ENCODE results near the gene FIBCD1. TPM values are rescaled to one million over a fixed set of nuclear protein-coding genes. Genes with fewer than 3 reads are reported as not detected.

The FIBCD1 gene
- total and polyA plus RNA-seq, 2 experiments from 2014 or later: 20.2 to 23.7 TPM

DNA sequence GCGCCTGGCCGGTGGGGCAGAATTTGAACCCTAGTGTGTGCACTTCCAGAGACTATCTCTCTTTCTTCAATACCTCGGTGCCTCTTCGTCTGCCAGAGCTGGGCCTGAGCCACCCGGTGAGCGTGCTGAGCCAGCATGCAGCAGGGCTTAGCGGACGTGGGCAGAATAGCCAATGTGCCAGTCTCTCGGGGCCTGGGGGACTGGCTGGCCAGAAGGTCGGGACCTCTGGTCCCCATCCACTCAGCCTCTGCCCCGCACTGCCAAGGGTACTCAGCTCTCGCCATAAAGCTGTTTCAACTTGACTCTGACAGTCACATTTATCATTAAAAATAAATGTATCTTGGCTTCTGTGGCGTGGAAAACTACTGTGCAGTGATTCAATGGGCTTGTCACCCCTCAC, 4.2 kb upstream of the FIBCD1 start:
- Histone ChIP-seq H4K20me1 (ENCODE audit: insufficient read depth) (no peaks in the 10 kb centered on the region), H3K9me3 (ENCODE audit: low read depth) (no peaks in the 10 kb centered on the region), H3K27me3 (replicated peaks; ENCODE audit: insufficient read depth) (peaks cover 13% of the 10 kb centered on the region), H3F3A (ENCODE audit: insufficient read depth) (no peaks in the 10 kb centered on the region), H3K4me3 (no peak overlapping the region), H3K27ac (no peak overlapping the region), H3K4me2 (ENCODE audit: unreplicated experiment) (no peak overlapping the region), H2AFZ (no peak overlapping the region), H3K36me3 (ENCODE audit: low read depth) (no peaks in the 10 kb centered on the region), H3K4me1 (ENCODE audit: insufficient read depth) (0 out of 2 replicates have a peak, but pooled peaks cover 3% of the 10 kb centered on the region), H3K9ac (no peak overlapping the region), H3K79me2 (ENCODE audit: insufficient read depth) (no peaks in the 10 kb centered on the region), H3K9me2 (ENCODE audit: insufficient read depth) (no peaks in the 10 kb centered on the region)
- TF ChIP-seq EZH2 (IDR thresholded peaks at IDR 0.05; ENCODE audit: insufficient read depth, poor library complexity, severe bottlenecking) (no peak), EZH2phosphoT487 (IDR thresholded peaks at IDR 0.05; ENCODE audit: insufficient read depth, low read depth) (no peak)
- DNase-seq: no peak
- in situ Hi-C loops (cut with MboI): no loop called here
- 54 to 60% methylated on average over 13 of the region's 13 CpGs for WGBS, 2 experiments (ENCODE audit: low coverage in 1 of 2, low lambda C conversion rate in 2 of 2, missing lambda C conversion rate in 2 of 2)

DNA sequence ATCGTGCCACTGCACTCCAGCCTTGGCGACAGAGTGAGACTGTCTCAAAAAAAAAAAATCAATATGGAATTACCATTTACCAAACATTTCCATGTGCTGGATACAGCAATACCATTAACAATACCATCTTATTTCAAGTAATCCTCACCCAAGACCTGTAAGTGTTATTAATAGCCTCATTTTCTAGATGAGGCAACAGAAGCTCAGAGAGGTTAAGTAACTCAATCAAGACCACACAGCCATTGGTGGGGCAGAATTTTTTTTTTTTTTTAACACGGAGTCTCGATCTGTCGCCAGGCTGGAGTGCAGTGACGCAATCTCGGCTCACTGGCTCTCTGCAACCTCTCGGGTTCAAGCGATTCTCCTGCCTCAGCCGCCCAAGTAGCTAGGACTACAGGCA, 3.6 kb upstream of the FIBCD1 start:
- Histone ChIP-seq H3K27me3 (replicated peaks; ENCODE audit: insufficient read depth) (peaks cover 13% of the 10 kb centered on the region), H3K36me3 (ENCODE audit: low read depth) (no peaks in the 10 kb centered on the region), H3K9me2 (ENCODE audit: insufficient read depth) (no peaks in the 10 kb centered on the region), H3K4me3 (no peak overlapping the region), H3K79me2 (ENCODE audit: insufficient read depth) (no peaks in the 10 kb centered on the region), H2AFZ (no peak overlapping the region), H3K4me1 (ENCODE audit: insufficient read depth) (0 out of 2 replicates have a peak, but pooled peaks cover 3% of the 10 kb centered on the region), H4K20me1 (ENCODE audit: insufficient read depth) (no peaks in the 10 kb centered on the region), H3F3A (ENCODE audit: insufficient read depth) (no peaks in the 10 kb centered on the region), H3K27ac (no peak overlapping the region), H3K9ac (no peak overlapping the region), H3K4me2 (ENCODE audit: unreplicated experiment) (no peak overlapping the region), H3K9me3 (ENCODE audit: low read depth) (no peaks in the 10 kb centered on the region)
- no peak for DNase-seq
- no peak for TF ChIP-seq EZH2phosphoT487 (IDR thresholded peaks at IDR 0.05; ENCODE audit: insufficient read depth, low read depth)
- TF ChIP-seq EZH2 (IDR thresholded peaks at IDR 0.05; ENCODE audit: insufficient read depth, poor library complexity, severe bottlenecking): no peak
- 53 to 57% methylated on average over 10 of the region's 10 CpGs for WGBS, 2 experiments (ENCODE audit: low coverage in 1 of 2, low lambda C conversion rate in 2 of 2, missing lambda C conversion rate in 2 of 2)
- in situ Hi-C loops (cut with MboI): no loop called here

DNA sequence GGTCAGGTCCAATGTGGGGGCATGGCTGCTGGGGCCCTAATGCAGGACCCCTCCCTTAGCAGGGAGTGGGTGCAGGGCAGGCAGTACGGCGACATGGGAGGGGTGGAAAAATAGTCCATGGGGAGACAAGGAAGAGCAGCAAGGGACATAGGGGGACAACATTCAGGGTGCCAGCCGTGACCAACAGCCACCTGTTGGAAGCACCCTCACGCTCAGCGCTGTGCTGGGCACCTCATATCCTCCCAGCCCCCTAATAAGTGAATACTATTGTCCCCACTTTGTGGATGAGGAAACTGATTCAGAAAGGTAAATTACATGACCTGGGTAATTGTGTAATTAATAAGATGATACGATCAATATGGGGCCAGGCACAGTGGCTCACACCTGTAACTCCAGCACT, 3.0 kb upstream of the FIBCD1 start:
- Histone ChIP-seq H3K27ac (no peak overlapping the region), H3K9me2 (ENCODE audit: insufficient read depth) (no peaks in the 10 kb centered on the region), H3K79me2 (ENCODE audit: insufficient read depth) (no peaks in the 10 kb centered on the region), H4K20me1 (ENCODE audit: insufficient read depth) (no peaks in the 10 kb centered on the region), H3K9ac (no peak overlapping the region), H3K36me3 (ENCODE audit: low read depth) (no peaks in the 10 kb centered on the region), H2AFZ (no peak overlapping the region), H3K4me1 (ENCODE audit: insufficient read depth) (0 out of 2 replicates have a peak, but pooled peaks cover 3% of the 10 kb centered on the region), H3K27me3 (replicated peaks; ENCODE audit: insufficient read depth) (peaks cover 13% of the 10 kb centered on the region), H3K4me2 (ENCODE audit: unreplicated experiment) (no peak overlapping the region), H3K9me3 (ENCODE audit: low read depth) (no peaks in the 10 kb centered on the region), H3K4me3 (no peak overlapping the region), H3F3A (ENCODE audit: insufficient read depth) (0 out of 2 replicates have a peak, but pooled peaks cover 3% of the 10 kb centered on the region)
- TF ChIP-seq EZH2 (IDR thresholded peaks at IDR 0.05; ENCODE audit: insufficient read depth, poor library complexity, severe bottlenecking) (no peak), EZH2phosphoT487 (IDR thresholded peaks at IDR 0.05; ENCODE audit: insufficient read depth, low read depth) (no peak)
- in situ Hi-C loops (cut with MboI): no loop called here
- no peak for DNase-seq
- 85 to 91% methylated on average over 6 of the region's 6 CpGs for WGBS, 2 experiments (ENCODE audit: low coverage in 1 of 2, low lambda C conversion rate in 2 of 2, missing lambda C conversion rate in 2 of 2)

DNA sequence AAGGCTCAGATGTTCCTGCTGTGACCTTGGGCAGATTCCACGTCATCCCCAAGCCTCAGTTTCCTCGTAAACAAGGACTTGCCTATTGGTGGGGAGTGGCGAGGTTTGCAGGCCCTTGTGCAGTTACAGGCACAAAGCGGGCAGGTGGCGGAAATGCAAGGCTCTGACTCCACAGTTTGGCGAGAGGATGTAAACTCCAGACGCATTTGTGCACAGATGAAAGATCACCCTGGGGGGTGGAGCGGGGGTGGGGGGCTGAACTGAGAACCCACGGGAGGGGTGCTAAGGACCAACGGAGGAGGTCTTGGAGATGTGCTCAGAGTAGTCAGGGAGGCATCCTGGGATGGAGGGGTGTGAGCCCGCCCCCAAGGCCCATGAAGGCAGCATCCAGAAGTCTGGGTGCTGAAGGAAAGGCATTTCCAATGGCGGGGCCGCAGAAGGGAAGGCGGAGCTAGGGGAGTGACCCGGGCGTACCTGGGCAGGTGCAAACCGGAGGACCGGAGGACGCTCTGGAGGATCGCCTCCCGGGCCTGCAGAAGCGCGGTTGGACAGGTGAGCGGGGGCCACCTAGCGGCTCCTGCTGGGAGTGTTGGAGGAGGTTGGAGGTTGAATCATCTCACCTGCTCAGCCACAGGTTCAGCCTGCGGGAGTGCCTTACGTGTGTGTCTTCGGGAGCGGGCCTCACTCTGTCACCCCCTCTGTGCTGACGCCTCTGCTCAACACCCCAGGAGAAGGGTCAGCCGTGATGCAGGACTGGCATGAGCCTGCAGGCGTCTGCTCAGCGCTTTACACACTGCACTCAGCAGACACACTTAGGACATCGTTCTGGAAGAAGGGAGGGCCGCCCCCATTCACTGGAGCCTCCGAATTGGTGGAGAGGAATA, 1.9 kb upstream of the FIBCD1 start:
- H3K36me3 ChIP-seq (ENCODE audit: low read depth): no peaks in the 10 kb centered on the region
- peaks cover 13% of the 10 kb centered on the region; the same call in 1 of the 2 replicates for H3K27me3 ChIP-seq (replicated peaks; ENCODE audit: insufficient read depth)
- in situ Hi-C loops (cut with MboI): no loop called here
- no peak overlapping the region for H2AFZ ChIP-seq
- H3K9me2 ChIP-seq (ENCODE audit: insufficient read depth): no peaks in the 10 kb centered on the region
- H3K4me3 ChIP-seq: no peak overlapping the region
- 8% methylated on average over 35 to 36 of the region's 36 CpGs for WGBS, 2 experiments (ENCODE audit: low coverage in 1 of 2, low lambda C conversion rate in 2 of 2, missing lambda C conversion rate in 2 of 2)
- no peaks in the 10 kb centered on the region for H4K20me1 ChIP-seq (ENCODE audit: insufficient read depth)
- H3K79me2 ChIP-seq (ENCODE audit: insufficient read depth): no peaks in the 10 kb centered on the region
- DNase-seq: peak; percentile 55
- TF ChIP-seq EZH2 (IDR thresholded peaks at IDR 0.05; ENCODE audit: insufficient read depth, poor library complexity, severe bottlenecking) (no peak), EZH2phosphoT487 (IDR thresholded peaks at IDR 0.05; ENCODE audit: insufficient read depth, low read depth) (no peak)
- H3K27ac ChIP-seq: no peak overlapping the region
- H3K9ac ChIP-seq: no peak overlapping the region
- peaks cover 10% of the 10 kb centered on the region; the same call in 1 of the 2 replicates for H3K4me1 ChIP-seq (ENCODE audit: insufficient read depth)
- H3F3A ChIP-seq (ENCODE audit: insufficient read depth): peaks cover 8% of the 10 kb centered on the region; the same call in 1 of the 2 replicates
- no peaks in the 10 kb centered on the region for H3K9me3 ChIP-seq (ENCODE audit: low read depth)
- no peak overlapping the region for H3K4me2 ChIP-seq (ENCODE audit: unreplicated experiment)
